ENCODE measurements around the gene MINDY4. TPM values are rescaled to one million over a fixed set of nuclear protein-coding genes. Genes with fewer than 3 reads are reported as not detected.

MINDY4 gene
- total RNA-seq, 1 donor from 2014 or later, result 0.40 TPM

- peak in 1 of 2 donors; percentile 40 for DNase-seq (ENCODE audit: low read depth in 2 of 2)
Measured at GRCh38 chr7:30914596-30914995, 143.4 kb downstream of the MINDY4 start.

- no peak for DNase-seq (ENCODE audit: low read depth in 2 of 2)
Measured at GRCh38 chr7:30915005-30915601, 143.9 kb downstream of the MINDY4 start.

DNA sequence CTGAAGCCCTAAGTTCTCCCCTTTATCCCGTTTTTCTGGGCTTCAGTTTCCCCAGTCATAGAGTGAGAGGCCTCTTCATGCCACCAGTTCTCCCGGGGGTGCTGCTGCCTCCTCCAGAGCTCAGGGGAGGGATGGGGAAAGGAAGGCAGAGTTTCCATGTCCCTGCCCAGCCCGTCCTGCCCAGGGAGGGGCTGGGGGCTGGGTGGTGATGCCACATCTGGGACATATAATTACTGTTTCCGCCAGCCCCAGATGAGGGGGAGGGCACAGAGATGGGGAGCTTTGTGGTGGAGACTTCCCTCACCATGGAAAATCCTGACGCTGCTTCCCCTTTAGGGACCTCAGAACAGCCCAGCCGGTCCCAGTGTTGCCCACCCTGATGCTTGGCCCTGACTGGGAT is 144.5 kb downstream of the MINDY4 start:
- DNase-seq (ENCODE audit: low read depth in 2 of 2), result no peak

GRCh38 chr7:30916255-30916654 is 145.0 kb downstream of the MINDY4 start:
- no peak for DNase-seq (ENCODE audit: low read depth in 2 of 2)

DNA sequence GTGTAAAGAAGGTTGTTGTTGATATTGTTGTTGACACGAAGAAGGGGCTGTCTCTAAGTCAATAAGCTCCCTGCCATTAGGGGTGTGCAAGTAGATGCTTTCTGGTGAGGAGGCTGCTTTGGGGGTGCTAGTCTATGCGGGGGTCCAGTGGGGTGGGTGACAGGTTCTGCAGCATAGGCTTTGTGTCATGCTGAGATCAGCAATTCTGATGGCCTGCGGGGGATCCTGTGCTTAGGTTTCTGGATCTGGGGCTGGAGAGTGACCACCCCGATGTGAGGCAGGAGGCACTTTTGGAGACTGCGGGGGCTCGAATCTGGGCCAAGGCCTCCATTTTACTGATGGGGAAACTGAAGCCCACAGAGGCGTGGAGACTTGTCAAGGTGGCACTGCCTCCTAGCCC is 145.6 kb downstream of the MINDY4 start:
- no peak for DNase-seq (ENCODE audit: low read depth in 2 of 2)

DNA sequence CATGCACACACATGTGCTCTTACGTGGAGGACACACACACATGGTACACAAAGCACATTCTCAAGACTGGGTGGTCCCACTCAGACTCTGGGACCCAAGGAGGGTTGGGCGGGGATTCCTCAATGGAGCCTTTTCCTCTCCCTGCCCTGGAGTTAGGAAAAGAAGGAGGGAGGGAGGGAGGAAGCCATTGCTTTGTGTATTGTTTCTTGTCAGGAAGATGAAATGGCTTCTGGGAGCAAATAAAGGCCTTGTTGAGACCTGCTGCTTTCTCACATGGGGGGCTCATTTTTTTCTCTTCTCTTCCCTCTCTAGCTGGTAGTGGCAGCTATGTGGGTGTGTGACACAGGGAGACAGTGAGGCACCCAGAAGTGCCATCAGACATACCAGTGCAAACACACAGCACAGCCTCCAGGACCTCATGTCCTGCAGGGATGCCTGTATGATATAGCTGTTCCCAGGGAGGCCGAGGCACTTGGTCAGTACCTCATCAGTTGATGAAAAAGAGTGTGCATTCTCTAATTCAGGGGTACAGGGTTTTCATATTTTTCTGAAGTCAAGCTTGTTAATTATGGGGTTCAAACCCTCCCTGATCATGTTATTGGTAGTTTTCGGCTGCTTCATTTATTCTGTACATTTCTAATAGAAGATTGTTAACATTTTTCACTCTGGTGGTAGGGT is 146.1 kb downstream of the MINDY4 start:
- DNase-seq (ENCODE audit: low read depth in 2 of 2), result no peak

DNA sequence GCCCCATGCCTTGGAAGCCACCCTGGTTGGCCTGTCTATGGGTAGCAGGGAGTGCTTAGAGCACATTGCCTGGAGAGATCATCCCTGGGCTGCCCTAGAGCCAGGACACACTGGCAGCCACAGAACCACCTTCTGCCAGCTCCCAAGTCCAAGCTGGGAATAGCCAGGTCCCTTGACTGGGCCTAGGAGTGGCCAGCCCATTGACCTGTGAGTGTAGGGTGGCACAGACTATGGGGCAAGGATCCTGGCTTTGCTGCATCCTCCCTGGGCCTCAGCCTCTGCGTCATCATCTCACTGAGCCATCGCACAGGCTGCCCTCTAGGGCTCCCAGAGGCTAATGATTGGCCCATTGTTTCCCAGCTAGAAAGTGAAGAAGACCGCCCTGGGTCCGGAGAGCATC is 147.5 kb downstream of the MINDY4 start:
- no peak for DNase-seq (ENCODE audit: low read depth in 2 of 2)

DNA sequence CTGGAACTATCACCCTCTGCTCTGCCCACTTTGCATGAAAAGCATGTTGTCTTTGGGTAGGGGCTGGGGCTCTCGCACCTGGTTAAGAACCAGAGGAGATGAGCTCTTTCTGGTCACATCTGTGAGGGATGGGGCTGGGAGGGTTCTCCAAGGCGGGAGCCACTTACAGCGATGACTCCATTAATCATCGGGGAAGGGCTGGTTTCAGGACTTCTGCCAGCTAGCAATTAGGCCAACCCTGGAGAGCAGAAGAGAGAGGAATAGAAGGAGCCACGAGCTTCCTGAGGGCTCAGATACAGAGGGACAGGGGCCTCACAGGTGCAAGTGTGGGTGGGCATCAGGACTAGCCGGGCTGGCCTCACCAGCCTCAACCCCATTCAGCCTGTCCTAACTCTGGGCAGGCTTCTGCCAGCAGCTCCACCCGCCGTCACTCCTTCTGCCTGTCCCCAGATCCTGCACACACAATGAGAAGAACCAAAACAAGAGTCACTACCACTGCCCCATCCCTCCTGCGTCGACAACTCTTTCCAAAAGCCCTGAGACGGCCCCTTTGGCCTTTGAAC is 148.9 kb downstream of the MINDY4 start:
- peak in 1 of 2 donors; percentile 38 for DNase-seq (ENCODE audit: low read depth in 2 of 2)

GRCh38 chr7:30920584-30921539 is 149.6 kb downstream of the MINDY4 start:
- DNase-seq (ENCODE audit: low read depth in 2 of 2), result peak; percentile 44 to 68

GRCh38 chr7:30921540-30922401 is 150.6 kb downstream of the MINDY4 start:
- DNase-seq (ENCODE audit: low read depth in 2 of 2), result no peak

- no peak for DNase-seq (ENCODE audit: low read depth in 2 of 2)
Measured at GRCh38 chr7:30922596-30922995, 151.4 kb downstream of the MINDY4 start.

GRCh38 chr7:30923009-30923773 is 152.0 kb downstream of the MINDY4 start:
- no peak for DNase-seq (ENCODE audit: low read depth in 2 of 2)

DNA sequence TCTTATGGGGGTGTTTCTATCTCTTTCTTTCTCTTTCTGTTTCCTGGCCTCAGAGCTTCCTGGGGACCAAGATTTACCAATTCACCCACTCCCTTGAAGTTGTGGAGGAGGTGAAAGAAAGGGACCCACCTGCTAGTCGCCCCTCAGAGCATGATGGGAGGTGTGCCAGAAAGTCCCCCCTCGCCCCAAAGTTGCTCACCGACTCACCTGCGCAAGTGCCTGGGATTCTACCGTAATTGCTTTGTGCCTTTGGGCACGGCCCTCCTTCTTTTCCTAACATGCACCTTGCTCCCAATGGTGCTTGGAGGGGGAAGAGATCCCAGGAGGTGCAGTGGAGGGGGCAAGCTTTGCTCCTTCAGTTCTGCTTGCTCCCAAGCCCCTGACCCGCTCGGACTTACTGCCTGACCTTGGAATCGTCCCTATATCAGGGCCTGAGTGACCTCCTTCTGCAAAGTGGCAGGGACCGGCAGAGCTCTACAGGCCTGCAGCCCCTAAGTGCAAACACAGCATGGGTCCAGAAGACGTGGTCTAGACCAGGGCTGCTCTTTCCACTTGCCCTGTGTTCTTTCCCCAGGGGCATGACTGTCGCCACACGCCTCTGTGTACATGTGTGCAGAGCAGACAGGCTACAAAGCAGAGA is 152.7 kb downstream of the MINDY4 start:
- DNase-seq (ENCODE audit: low read depth in 2 of 2), result no peak

GRCh38 chr7:30924624-30925023 is 153.4 kb downstream of the MINDY4 start:
- DNase-seq (ENCODE audit: low read depth in 2 of 2), result no peak

- DNase-seq (ENCODE audit: low read depth in 2 of 2), result no peak
Measured at GRCh38 chr7:30925117-30925516, 153.9 kb downstream of the MINDY4 start.

- DNase-seq (ENCODE audit: low read depth in 2 of 2), result no peak
Measured at GRCh38 chr7:30925913-30926312, 154.7 kb downstream of the MINDY4 start.

DNA sequence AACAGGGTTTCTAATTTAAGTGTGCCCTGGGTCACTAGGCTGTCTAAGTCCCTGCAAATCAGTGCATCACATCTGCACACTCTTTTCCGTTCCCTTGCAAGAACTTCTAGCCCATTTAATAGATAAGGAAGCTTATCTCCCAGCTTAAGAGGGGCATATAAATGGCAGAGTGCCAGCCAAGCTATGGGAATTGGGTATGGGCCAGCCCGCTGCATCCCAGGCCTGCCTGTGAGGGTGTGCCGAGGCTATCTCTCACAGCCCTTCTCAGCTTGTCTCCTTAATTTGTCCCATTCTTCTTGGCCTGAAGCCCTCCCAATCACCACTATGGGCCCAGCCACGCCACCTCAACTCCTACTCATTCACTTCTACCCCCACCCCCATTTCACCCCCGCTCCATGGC is 155.1 kb downstream of the MINDY4 start:
- DNase-seq (ENCODE audit: low read depth in 2 of 2), result no peak

DNA sequence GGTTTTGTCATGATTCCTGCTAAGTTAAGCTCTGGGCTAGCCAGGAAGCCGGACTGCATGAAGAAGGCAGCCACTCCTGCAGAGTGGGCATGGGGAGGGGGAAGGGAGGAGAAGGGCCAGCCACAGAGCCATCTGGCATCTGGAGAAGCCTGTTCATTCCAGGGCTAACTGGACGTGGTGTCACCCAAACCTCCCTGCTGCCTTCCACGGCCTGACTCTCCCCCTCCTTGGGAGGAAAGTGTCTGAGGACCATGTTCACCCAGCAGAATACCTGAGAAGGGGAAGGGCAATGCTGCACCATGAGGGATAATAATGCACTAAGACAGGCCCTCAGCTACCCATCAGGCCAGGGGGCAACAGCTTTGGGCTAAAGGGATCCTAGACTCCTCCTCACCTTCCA is 155.8 kb downstream of the MINDY4 start:
- DNase-seq (ENCODE audit: low read depth in 2 of 2), result no peak

- DNase-seq (ENCODE audit: low read depth in 2 of 2), result no peak
Measured at GRCh38 chr7:30927559-30927958, 156.3 kb downstream of the MINDY4 start.

Data from lung microvascular endothelial cell (primary cell).